ENCODE data around the gene PHKB. TPM values are rescaled to one million over a fixed set of nuclear protein-coding genes. Genes with fewer than 3 reads are reported as not detected.
"Not testable (repeated sequence)": the region's sequence is repeated elsewhere in the genome, so short reads cannot be mapped to it uniquely, and the experiment has no call there.

PHKB gene
- total RNA-seq, 1 experiment from 2014 or later: 87.4 TPM

DNA sequence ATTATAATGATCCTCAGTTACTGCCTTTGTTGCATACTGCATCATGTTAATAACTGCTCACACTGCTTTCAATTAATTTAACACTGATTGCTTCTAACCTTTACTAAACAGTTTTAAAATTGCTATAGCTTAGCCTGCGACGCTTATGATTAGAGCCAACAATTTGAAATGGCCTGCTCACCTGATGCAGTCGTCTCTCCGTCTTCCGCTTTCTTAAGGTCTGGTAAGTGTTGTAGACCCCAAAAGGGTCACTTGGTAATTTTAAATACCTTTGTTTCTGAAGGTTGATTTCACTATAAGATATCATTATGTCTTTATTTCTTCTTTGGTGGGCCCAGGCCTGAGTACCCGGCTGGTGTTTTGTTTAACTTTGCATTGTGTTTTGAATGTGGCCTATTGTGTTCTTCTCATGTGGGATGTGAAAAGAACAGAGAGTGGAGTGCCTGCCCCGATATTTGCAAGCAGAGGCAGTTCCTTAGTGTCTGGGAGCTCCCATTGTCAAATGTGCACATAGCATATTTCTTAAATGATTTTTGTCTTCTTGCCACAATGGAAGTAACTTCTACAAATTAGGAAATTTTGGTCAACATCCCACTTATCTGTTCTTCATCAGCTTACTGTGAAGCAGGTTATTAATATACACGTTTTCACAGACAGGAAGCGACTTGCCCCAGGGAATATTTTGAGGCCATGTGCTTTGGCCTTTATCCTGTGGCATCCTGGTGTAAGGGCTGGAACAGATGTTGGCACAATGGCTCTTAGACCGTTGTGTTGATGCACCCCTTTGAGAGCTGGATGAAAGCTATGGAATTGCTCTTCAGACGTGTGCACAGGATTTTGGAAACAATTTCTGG lies 2.9 kb downstream of the PHKB start:
- H3K79me2 ChIP-seq (ENCODE audit: low read length): peaks cover 88% of the 10 kb centered on the region
- H2AFZ ChIP-seq (ENCODE audit: low read length): no peak overlapping the region
- peak overlapping the region; percentile 73 for H3K4me3 ChIP-seq (ENCODE audit: low read length)
- H3K27ac ChIP-seq (ENCODE audit: low read length): peak overlapping the region; percentile 91
- peak overlapping the region; percentile 80 for H3K4me2 ChIP-seq (ENCODE audit: low read depth, low read length, poor library complexity, severe bottlenecking)
- no peaks in the 10 kb centered on the region for H3K9me3 ChIP-seq (ENCODE audit: low read length)
- H3K27me3 ChIP-seq (ENCODE audit: low read length): no peaks in the 10 kb centered on the region
- peaks cover 3% of the 10 kb centered on the region; the same call in 1 of the 2 replicates for H3K36me3 ChIP-seq (ENCODE audit: insufficient read depth, low read length)
- DNase-seq: peak; percentile 78
- no peaks in the 10 kb centered on the region for H3K9me2 ChIP-seq (replicated peaks; ENCODE audit: insufficient read depth, low read length)
- H3K9ac ChIP-seq (ENCODE audit: low read length): peak overlapping the region; percentile 92
- no peaks in the 10 kb centered on the region; the same call in 1 of the 2 replicates for H4K20me1 ChIP-seq (ENCODE audit: insufficient read depth, low read depth, low read length)
- H3K4me1 ChIP-seq (ENCODE audit: low read length): peaks cover 75% of the 10 kb centered on the region

- H3K79me2 ChIP-seq (ENCODE audit: low read length): peaks cover 91% of the 10 kb centered on the region
- H3K4me3 ChIP-seq (ENCODE audit: low read length): peak overlapping the region; percentile 7; the same call in 1 of the 2 replicates
Measured at GRCh38 chr16:47465919-47466630, 4.9 kb downstream of the PHKB start.

DNA sequence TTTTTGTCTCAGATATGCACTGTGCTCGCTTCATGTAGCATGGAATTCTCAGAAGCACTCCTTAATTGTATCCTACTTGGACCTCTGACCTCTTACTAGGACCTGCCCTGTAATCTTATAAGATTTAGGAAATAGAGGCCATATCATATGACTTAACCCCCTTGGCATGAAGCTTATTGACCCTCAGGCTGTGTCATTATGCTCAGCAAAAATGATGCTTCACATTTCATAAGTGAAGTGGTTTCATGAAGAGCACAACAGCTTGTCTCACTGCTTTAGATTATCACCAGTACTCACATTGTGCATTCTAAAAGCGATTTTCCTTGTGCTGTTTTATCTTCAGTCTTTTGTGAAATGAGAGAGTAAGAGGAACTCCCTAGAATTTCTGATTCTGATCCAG lies 6.4 kb downstream of the PHKB start:
- peaks cover 91% of the 10 kb centered on the region for H3K79me2 ChIP-seq (ENCODE audit: low read length)
- no peaks in the 10 kb centered on the region for H4K20me1 ChIP-seq (ENCODE audit: insufficient read depth, low read depth, low read length)
- no peak overlapping the region for H3K9ac ChIP-seq (ENCODE audit: low read length)
- H3K27ac ChIP-seq (ENCODE audit: low read length): no peak overlapping the region
- H3K9me3 ChIP-seq (ENCODE audit: low read length): no peaks in the 10 kb centered on the region
- DNase-seq: no peak
- H3K9me2 ChIP-seq (replicated peaks; ENCODE audit: insufficient read depth, low read length): no peaks in the 10 kb centered on the region
- H3K4me1 ChIP-seq (ENCODE audit: low read length): peaks cover 61% of the 10 kb centered on the region
- H3K4me2 ChIP-seq (ENCODE audit: low read depth, low read length, poor library complexity, severe bottlenecking): no peak overlapping the region
- no peak overlapping the region for H3K4me3 ChIP-seq (ENCODE audit: low read length)
- H2AFZ ChIP-seq (ENCODE audit: low read length): no peak overlapping the region
- H3K27me3 ChIP-seq (ENCODE audit: low read length): no peaks in the 10 kb centered on the region
- no peaks in the 10 kb centered on the region for H3K36me3 ChIP-seq (ENCODE audit: insufficient read depth, low read length)

More at GRCh38 chr16:47465919-47466630, 4.9 kb downstream of the PHKB start:
- Histone ChIP-seq H3K27me3 (ENCODE audit: low read length) (no peaks in the 10 kb centered on the region), H3K9me3 (ENCODE audit: low read length) (no peaks in the 10 kb centered on the region), H3K36me3 (ENCODE audit: insufficient read depth, low read length) (no peaks in the 10 kb centered on the region), H3K27ac (ENCODE audit: low read length) (peak overlapping the region; percentile 91), H3K9ac (ENCODE audit: low read length) (no peak overlapping the region), H3K4me1 (ENCODE audit: low read length) (peaks cover 61% of the 10 kb centered on the region), H3K9me2 (replicated peaks; ENCODE audit: insufficient read depth, low read length) (no peaks in the 10 kb centered on the region), H2AFZ (ENCODE audit: low read length) (no peak overlapping the region), H4K20me1 (ENCODE audit: insufficient read depth, low read depth, low read length) (no peaks in the 10 kb centered on the region), H3K4me2 (ENCODE audit: low read depth, low read length, poor library complexity, severe bottlenecking) (peak overlapping the region; percentile 80)
- DNase-seq: no peak

GRCh38 chr16:47468070-47468689 lies 7.0 kb downstream of the PHKB start:
- DNase-seq; H3K27ac ChIP-seq (ENCODE audit: low read length); H3K9me3 ChIP-seq (ENCODE audit: low read length); H3K36me3 ChIP-seq (ENCODE audit: insufficient read depth, low read length); H2AFZ ChIP-seq (ENCODE audit: low read length); H3K4me2 ChIP-seq (ENCODE audit: low read depth, low read length, poor library complexity, severe bottlenecking); H3K9ac ChIP-seq (ENCODE audit: low read length); H3K4me3 ChIP-seq (ENCODE audit: low read length); H4K20me1 ChIP-seq (ENCODE audit: insufficient read depth, low read depth, low read length); H3K27me3 ChIP-seq (ENCODE audit: low read length); H3K9me2 ChIP-seq (replicated peaks; ENCODE audit: insufficient read depth, low read length): not testable (repeated sequence)
- H3K79me2 ChIP-seq (ENCODE audit: low read length): peaks cover 88% of the 10 kb centered on the region
- H3K4me1 ChIP-seq (ENCODE audit: low read length): peaks cover 60% of the 10 kb centered on the region

- Histone ChIP-seq H3K4me3 (ENCODE audit: low read length) (no peak overlapping the region), H3K4me2 (ENCODE audit: low read depth, low read length, poor library complexity, severe bottlenecking) (no peak overlapping the region), H3K4me1 (ENCODE audit: low read length) (peaks cover 54% of the 10 kb centered on the region), H3K9ac (ENCODE audit: low read length) (no peak overlapping the region), H4K20me1 (ENCODE audit: insufficient read depth, low read depth, low read length) (no peaks in the 10 kb centered on the region), H2AFZ (ENCODE audit: low read length) (no peak overlapping the region), H3K79me2 (ENCODE audit: low read length) (peaks cover 84% of the 10 kb centered on the region), H3K27ac (ENCODE audit: low read length) (no peak overlapping the region), H3K9me2 (replicated peaks; ENCODE audit: insufficient read depth, low read length) (no peaks in the 10 kb centered on the region), H3K36me3 (ENCODE audit: insufficient read depth, low read length) (no peaks in the 10 kb centered on the region), H3K9me3 (ENCODE audit: low read length) (no peaks in the 10 kb centered on the region), H3K27me3 (ENCODE audit: low read length) (no peaks in the 10 kb centered on the region)
- no peak for DNase-seq
Measured at GRCh38 chr16:47469227-47469626, 8.1 kb downstream of the PHKB start.

GRCh38 chr16:47470211-47470610 lies 9.1 kb downstream of the PHKB start:
- Histone ChIP-seq H3K27ac (ENCODE audit: low read length) (no peak overlapping the region), H3K4me2 (ENCODE audit: low read depth, low read length, poor library complexity, severe bottlenecking) (no peak overlapping the region), H3K9me3 (ENCODE audit: low read length) (no peaks in the 10 kb centered on the region), H4K20me1 (ENCODE audit: insufficient read depth, low read depth, low read length) (no peaks in the 10 kb centered on the region), H3K9me2 (replicated peaks; ENCODE audit: insufficient read depth, low read length) (no peaks in the 10 kb centered on the region), H2AFZ (ENCODE audit: low read length) (no peak overlapping the region), H3K27me3 (ENCODE audit: low read length) (no peaks in the 10 kb centered on the region), H3K9ac (ENCODE audit: low read length) (no peak overlapping the region), H3K4me3 (ENCODE audit: low read length) (no peak overlapping the region), H3K79me2 (ENCODE audit: low read length) (peaks cover 85% of the 10 kb centered on the region), H3K4me1 (ENCODE audit: low read length) (peaks cover 44% of the 10 kb centered on the region), H3K36me3 (ENCODE audit: insufficient read depth, low read length) (no peaks in the 10 kb centered on the region)
- DNase-seq: no peak

DNA sequence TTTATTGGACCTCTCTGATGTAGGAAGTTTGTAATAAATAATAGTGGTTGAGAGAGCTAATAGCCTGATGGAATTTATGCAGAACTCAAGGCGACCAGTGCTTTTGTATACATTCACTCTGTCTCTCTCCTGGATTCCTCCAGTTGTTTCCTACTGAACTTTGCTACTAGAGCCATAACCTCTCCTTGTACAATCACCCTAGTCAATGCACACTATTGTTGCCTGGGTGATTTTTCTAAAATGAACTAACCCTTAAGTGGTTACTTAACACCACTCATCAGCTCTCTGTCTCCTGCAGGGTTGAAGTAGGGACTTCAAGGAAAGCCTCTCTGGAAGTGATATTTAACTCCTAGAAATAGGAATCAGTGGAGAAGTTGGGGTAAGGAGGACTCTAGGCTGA lies 9.7 kb downstream of the PHKB start:
- H3K9me3 ChIP-seq (ENCODE audit: low read length): no peaks in the 10 kb centered on the region
- no peaks in the 10 kb centered on the region for H3K27me3 ChIP-seq (ENCODE audit: low read length)
- H3K36me3 ChIP-seq (ENCODE audit: insufficient read depth, low read length): no peaks in the 10 kb centered on the region
- H2AFZ ChIP-seq (ENCODE audit: low read length): no peak overlapping the region
- H3K4me1 ChIP-seq (ENCODE audit: low read length): peaks cover 39% of the 10 kb centered on the region
- H3K79me2 ChIP-seq (ENCODE audit: low read length): peaks cover 83% of the 10 kb centered on the region
- H3K9me2 ChIP-seq (replicated peaks; ENCODE audit: insufficient read depth, low read length): no peaks in the 10 kb centered on the region
- no peak overlapping the region for H3K27ac ChIP-seq (ENCODE audit: low read length)
- no peak overlapping the region for H3K9ac ChIP-seq (ENCODE audit: low read length)
- no peak overlapping the region for H3K4me2 ChIP-seq (ENCODE audit: low read depth, low read length, poor library complexity, severe bottlenecking)
- no peak overlapping the region for H3K4me3 ChIP-seq (ENCODE audit: low read length)
- H4K20me1 ChIP-seq (ENCODE audit: insufficient read depth, low read depth, low read length): no peaks in the 10 kb centered on the region
- DNase-seq: no peak

- H3K27me3 ChIP-seq (ENCODE audit: low read length); H3K4me3 ChIP-seq (ENCODE audit: low read length); H3K4me2 ChIP-seq (ENCODE audit: low read depth, low read length, poor library complexity, severe bottlenecking); H4K20me1 ChIP-seq (ENCODE audit: insufficient read depth, low read depth, low read length); H3K9me3 ChIP-seq (ENCODE audit: low read length); H3K9ac ChIP-seq (ENCODE audit: low read length); H3K9me2 ChIP-seq (replicated peaks; ENCODE audit: insufficient read depth, low read length); H3K36me3 ChIP-seq (ENCODE audit: insufficient read depth, low read length); H2AFZ ChIP-seq (ENCODE audit: low read length): not testable (repeated sequence)
- DNase-seq: peak; percentile 57
- H3K4me1 ChIP-seq (ENCODE audit: low read length): peaks cover 39% of the 10 kb centered on the region
- H3K79me2 ChIP-seq (ENCODE audit: low read length): peaks cover 77% of the 10 kb centered on the region
- H3K27ac ChIP-seq (ENCODE audit: low read length): peak overlapping the region; percentile 70
Measured at GRCh38 chr16:47473004-47473403, 11.9 kb downstream of the PHKB start.

All from Karpas-422 (cell line).